ENCODE measurements around the gene SYNE1. TPM values are rescaled to one million over a fixed set of nuclear protein-coding genes. Genes with fewer than 3 reads are reported as not detected.

The SYNE1 gene
- total and polyA plus RNA-seq, 4 donors, result 10.2 to 105 (median 24.5) TPM

DNA sequence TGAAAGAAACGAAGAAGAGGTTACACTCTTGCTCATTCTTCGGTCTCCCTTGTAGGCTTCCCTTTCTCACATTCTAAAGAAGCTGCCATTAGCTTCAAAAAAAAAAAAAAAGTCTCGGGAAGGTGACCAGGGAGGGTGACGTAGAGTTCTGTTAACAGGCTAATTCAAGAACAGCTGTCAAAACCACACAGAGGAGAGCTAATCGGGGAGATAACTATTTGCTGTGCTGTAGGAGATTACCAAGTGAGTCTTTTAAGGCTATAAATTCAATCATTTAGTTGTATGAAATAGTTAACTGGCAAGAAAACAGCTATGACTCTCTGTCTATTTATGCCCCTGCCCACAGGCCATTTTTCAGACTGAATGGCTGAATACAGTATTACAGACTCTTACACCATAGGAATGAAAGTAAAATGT is 256.8 kb downstream of the SYNE1 start:
- Histone ChIP-seq H3K4me3 (ENCODE audit: low read depth in 1 of 3, low read length in 3 of 3) (peak overlapping the region; percentile 34 to 79 (median 56)), H3K9me3 (ENCODE audit: control insufficient read depth in 4 of 4, low read length in 3 of 4) (no peaks in the 10 kb centered on the region), H3K27ac (ENCODE audit: low read depth in 1 of 2, low read length in 2 of 2) (peak overlapping the region; percentile 67 to 94), H3K4me1 (ENCODE audit: control insufficient read depth in 4 of 4, insufficient read depth in 4 of 4, low read length in 3 of 4) (peaks cover 0 to 7% (median 0%) of the 10 kb centered on the region in 4 donors), H3K9ac (ENCODE audit: low read depth in 1 of 2, low read length in 2 of 2) (peak overlapping the region; percentile 91 to 92), H3K36me3 (ENCODE audit: control insufficient read depth in 4 of 4, insufficient read depth in 3 of 4, low read depth in 1 of 4, low read length in 3 of 4) (no peaks in the 10 kb centered on the region), H3K27me3 (ENCODE audit: control insufficient read depth in 4 of 4, insufficient read depth in 4 of 4, low read length in 3 of 4) (no peaks in the 10 kb centered on the region)
- DNase-seq (ENCODE audit: low spot score), result no peak
- WGBS, result 35% methylated on average over 5 of the region's 5 CpGs
- no peak for TF ChIP-seq GABPA (IDR thresholded peaks at IDR 0.05 in 1 of 2, conservative IDR thresholded peaks at IDR 0.05 in 1 of 2)
- TF ChIP-seq, protein P1, sequence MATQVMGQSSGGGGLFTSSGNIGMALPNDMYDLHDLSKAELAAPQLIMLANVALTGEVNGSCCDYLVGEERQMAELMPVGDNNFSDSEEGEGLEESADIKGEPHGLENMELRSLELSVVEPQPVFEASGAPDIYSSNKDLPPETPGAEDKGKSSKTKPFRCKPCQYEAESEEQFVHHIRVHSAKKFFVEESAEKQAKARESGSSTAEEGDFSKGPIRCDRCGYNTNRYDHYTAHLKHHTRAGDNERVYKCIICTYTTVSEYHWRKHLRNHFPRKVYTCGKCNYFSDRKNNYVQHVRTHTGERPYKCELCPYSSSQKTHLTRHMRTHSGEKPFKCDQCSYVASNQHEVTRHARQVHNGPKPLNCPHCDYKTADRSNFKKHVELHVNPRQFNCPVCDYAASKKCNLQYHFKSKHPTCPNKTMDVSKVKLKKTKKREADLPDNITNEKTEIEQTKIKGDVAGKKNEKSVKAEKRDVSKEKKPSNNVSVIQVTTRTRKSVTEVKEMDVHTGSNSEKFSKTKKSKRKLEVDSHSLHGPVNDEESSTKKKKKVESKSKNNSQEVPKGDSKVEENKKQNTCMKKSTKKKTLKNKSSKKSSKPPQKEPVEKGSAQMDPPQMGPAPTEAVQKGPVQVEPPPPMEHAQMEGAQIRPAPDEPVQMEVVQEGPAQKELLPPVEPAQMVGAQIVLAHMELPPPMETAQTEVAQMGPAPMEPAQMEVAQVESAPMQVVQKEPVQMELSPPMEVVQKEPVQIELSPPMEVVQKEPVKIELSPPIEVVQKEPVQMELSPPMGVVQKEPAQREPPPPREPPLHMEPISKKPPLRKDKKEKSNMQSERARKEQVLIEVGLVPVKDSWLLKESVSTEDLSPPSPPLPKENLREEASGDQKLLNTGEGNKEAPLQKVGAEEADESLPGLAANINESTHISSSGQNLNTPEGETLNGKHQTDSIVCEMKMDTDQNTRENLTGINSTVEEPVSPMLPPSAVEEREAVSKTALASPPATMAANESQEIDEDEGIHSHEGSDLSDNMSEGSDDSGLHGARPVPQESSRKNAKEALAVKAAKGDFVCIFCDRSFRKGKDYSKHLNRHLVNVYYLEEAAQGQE (IDR thresholded peaks at IDR 0.05), result no peak
- peak; percentile 57 for TF ChIP-seq YY1 (IDR thresholded peaks at IDR 0.05)
- TF ChIP-seq, protein P2, sequence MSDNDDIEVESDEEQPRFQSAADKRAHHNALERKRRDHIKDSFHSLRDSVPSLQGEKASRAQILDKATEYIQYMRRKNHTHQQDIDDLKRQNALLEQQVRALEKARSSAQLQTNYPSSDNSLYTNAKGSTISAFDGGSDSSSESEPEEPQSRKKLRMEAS (IDR thresholded peaks at IDR 0.05), result no peak
- TF ChIP-seq FOXA1 (IDR thresholded peaks at IDR 0.05), result no peak

DNA sequence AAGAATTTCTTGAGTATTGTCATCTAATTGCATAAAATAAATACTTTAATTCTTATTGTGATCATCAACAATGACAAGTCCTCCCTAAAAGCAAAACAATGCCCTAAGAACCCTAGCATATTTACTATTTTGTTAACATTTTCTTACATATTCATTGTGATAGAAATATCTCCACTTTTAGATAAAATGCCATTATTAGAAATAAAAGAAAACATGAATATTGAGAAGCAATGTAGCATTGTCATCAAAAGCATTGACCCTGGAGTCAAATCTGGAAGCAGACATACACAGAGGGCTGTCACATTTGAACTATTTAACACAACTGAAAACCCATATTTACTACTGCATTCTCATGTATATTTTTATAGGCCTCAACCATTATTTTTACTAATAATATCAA is 257.7 kb downstream of the SYNE1 start:
- DNase-seq (ENCODE audit: low spot score), result no peak
- H3K4me1 ChIP-seq (ENCODE audit: control insufficient read depth in 4 of 4, insufficient read depth in 4 of 4, low read length in 3 of 4), result peaks cover 0 to 7% (median 0%) of the 10 kb centered on the region in 4 donors
- H3K9me3 ChIP-seq (ENCODE audit: control insufficient read depth in 4 of 4, low read length in 3 of 4), result no peaks in the 10 kb centered on the region
- H3K4me3 ChIP-seq (ENCODE audit: low read depth in 1 of 3, low read length in 3 of 3), result no peak overlapping the region
- peak overlapping the region in 1 of 2 donors; percentile 91 for H3K9ac ChIP-seq (ENCODE audit: low read depth in 1 of 2, low read length in 2 of 2)
- TF ChIP-seq NR2F2 (IDR thresholded peaks at IDR 0.05) (no peak), HNF4A (conservative IDR thresholded peaks at IDR 0.05) (no peak), SP1 (IDR thresholded peaks at IDR 0.05) (no peak), FOXA1 (IDR thresholded peaks at IDR 0.05) (no peak), RXRA (IDR thresholded peaks at IDR 0.05) (no peak)
- TF ChIP-seq, protein P3, sequence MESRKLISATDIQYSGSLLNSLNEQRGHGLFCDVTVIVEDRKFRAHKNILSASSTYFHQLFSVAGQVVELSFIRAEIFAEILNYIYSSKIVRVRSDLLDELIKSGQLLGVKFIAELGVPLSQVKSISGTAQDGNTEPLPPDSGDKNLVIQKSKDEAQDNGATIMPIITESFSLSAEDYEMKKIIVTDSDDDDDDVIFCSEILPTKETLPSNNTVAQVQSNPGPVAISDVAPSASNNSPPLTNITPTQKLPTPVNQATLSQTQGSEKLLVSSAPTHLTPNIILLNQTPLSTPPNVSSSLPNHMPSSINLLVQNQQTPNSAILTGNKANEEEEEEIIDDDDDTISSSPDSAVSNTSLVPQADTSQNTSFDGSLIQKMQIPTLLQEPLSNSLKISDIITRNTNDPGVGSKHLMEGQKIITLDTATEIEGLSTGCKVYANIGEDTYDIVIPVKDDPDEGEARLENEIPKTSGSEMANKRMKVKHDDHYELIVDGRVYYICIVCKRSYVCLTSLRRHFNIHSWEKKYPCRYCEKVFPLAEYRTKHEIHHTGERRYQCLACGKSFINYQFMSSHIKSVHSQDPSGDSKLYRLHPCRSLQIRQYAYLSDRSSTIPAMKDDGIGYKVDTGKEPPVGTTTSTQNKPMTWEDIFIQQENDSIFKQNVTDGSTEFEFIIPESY (IDR thresholded peaks at IDR 0.05), result no peak
- TF ChIP-seq, protein P4, sequence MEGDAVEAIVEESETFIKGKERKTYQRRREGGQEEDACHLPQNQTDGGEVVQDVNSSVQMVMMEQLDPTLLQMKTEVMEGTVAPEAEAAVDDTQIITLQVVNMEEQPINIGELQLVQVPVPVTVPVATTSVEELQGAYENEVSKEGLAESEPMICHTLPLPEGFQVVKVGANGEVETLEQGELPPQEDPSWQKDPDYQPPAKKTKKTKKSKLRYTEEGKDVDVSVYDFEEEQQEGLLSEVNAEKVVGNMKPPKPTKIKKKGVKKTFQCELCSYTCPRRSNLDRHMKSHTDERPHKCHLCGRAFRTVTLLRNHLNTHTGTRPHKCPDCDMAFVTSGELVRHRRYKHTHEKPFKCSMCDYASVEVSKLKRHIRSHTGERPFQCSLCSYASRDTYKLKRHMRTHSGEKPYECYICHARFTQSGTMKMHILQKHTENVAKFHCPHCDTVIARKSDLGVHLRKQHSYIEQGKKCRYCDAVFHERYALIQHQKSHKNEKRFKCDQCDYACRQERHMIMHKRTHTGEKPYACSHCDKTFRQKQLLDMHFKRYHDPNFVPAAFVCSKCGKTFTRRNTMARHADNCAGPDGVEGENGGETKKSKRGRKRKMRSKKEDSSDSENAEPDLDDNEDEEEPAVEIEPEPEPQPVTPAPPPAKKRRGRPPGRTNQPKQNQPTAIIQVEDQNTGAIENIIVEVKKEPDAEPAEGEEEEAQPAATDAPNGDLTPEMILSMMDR (IDR thresholded peaks at IDR 0.05; ENCODE audit: low read depth, low read length, missing input control), result no peak
- H3K27ac ChIP-seq (ENCODE audit: low read depth in 1 of 2, low read length in 2 of 2), result peak overlapping the region in 1 of 2 donors; percentile 67
- no peaks in the 10 kb centered on the region for H3K36me3 ChIP-seq (ENCODE audit: control insufficient read depth in 4 of 4, insufficient read depth in 3 of 4, low read depth in 1 of 4, low read length in 3 of 4)
- no peaks in the 10 kb centered on the region for H3K27me3 ChIP-seq (ENCODE audit: control insufficient read depth in 4 of 4, insufficient read depth in 4 of 4, low read length in 3 of 4)
